ENCODE results near the gene FAM131C.
"Not testable (repeated sequence)": the region's sequence is repeated elsewhere in the genome, so short reads cannot be mapped to it uniquely, and the experiment has no call there.

FAM131C gene

GRCh38 chr1:16073490-16074119, at the start of gene FAM131C:
Gene FAM131C, minus strand, starts transcription at chr1:16073651. Its CDS starts 209 bp downstream, at chr1:16073442.
- DNase-seq, result peak; percentile 34

- DNase-seq, result peak; percentile 57
These were observed 49.5 kb upstream of the FAM131C start for GRCh38 chr1:16122916-16123315.

- DNase-seq, result no peak
These were observed 49.0 kb upstream of the FAM131C start for GRCh38 chr1:16122350-16122881.

- DNase-seq, result no peak
These were observed 47.5 kb upstream of the FAM131C start for GRCh38 chr1:16120940-16121410.

- DNase-seq, result no peak
These were observed 47.0 kb upstream of the FAM131C start for GRCh38 chr1:16120407-16120806.

- no peak for DNase-seq
These were observed 46.5 kb upstream of the FAM131C start for GRCh38 chr1:16119926-16120325.

GRCh38 chr1:16119504-16119903, 46.1 kb upstream of the FAM131C start:
- DNase-seq, result no peak

GRCh38 chr1:16118706-16119105, 45.3 kb upstream of the FAM131C start:
- DNase-seq, result no peak

GRCh38 chr1:16117936-16118335, 44.5 kb upstream of the FAM131C start:
- no peak for DNase-seq

GRCh38 chr1:16117369-16117768, 43.9 kb upstream of the FAM131C start:
- no peak for DNase-seq

GRCh38 chr1:16116625-16117024, 43.2 kb upstream of the FAM131C start:
- no peak for DNase-seq

- DNase-seq, result no peak
These were observed 42.6 kb upstream of the FAM131C start for GRCh38 chr1:16116002-16116401.

- no peak for DNase-seq
These were observed 42.1 kb upstream of the FAM131C start for GRCh38 chr1:16115468-16115983.

GRCh38 chr1:16114527-16115467, 41.3 kb upstream of the FAM131C start:
- DNase-seq, result no peak

- DNase-seq, result no peak
These were observed 39.4 kb upstream of the FAM131C start for GRCh38 chr1:16112596-16113555.

GRCh38 chr1:16111771-16112595, 38.5 kb upstream of the FAM131C start:
- DNase-seq, result no peak

GRCh38 chr1:16110884-16111283, 37.4 kb upstream of the FAM131C start:
- DNase-seq, result no peak

- DNase-seq, result no peak
These were observed 37.0 kb upstream of the FAM131C start for GRCh38 chr1:16110456-16110855.

- no peak for DNase-seq
These were observed 36.1 kb upstream of the FAM131C start for GRCh38 chr1:16109571-16109970.

GRCh38 chr1:16107039-16107438, 33.6 kb upstream of the FAM131C start:
- DNase-seq, result not testable (repeated sequence)

- no peak for DNase-seq
These were observed 28.2 kb upstream of the FAM131C start for GRCh38 chr1:16101623-16102022.
